NB4 (cell line): ENCODE data around the gene COX6A1.

ENCODE experiments used
- CTCF ChIP-seq: IDR thresholded peaks from one replicate; pipeline ENCODE4 v1.5.1; 2012; ENCODE audit warnings: low read depth, low read length
- POLR2A ChIP-seq: IDR thresholded peaks from 2 replicates; pipeline ENCODE4 v1.6.1; 2011; ENCODE audit warnings: mild to moderate bottlenecking; ENCODE audit not compliant: insufficient read length; ENCODE audit errors: extremely low read depth

- no peak for TF ChIP-seq CTCF
- no peak for TF ChIP-seq POLR2A
These were observed 48.3 kb downstream of the COX6A1 start for GRCh38 chr12:120485961-120486881.
